Measurements from ENCODE around the gene MYH11.
"Not testable (repeated sequence)": the region's sequence is repeated elsewhere in the genome, so short reads cannot be mapped to it uniquely, and the experiment has no call there.

Gene MYH11

DNA sequence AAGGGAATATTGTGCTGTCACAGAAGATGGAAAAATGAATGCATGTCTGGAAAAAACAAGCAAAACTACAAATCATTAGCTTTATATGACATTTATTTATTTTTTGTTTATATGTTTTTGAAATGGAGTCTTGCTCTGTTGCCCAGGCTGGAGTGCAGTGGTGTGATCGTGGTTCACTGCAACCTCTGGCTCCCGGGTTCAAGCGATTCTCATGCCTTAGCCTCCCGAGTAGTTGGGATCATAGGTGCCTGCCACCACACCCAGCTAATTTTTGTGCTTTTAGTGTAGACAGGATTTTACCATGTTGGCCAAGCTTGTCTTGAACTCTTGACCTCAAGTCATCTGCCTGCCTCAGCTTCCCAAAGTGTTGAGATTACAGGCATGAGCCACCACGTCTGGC lies 198.3 kb downstream of the MYH11 start:
- no peak for DNase-seq

DNA sequence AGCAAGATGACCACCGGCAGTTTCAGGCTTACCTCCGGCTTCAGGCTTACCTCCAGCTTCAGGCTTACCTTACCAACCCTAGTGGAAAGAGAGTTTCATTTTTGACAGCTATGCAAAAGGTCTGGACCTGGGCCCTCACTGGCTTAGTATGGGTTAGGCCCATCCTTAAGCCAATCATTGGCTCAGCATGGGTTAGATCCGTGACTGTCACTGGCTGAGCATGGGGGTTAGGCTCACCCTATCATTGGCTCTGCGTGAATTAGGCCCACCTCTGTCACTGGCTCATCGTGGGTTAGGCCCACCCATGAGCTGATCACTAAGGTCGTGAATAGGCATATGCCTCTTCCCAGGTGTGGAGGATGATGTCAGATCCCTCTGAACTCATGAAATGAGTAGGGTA lies 198.7 kb downstream of the MYH11 start:
- no peak for DNase-seq

DNA sequence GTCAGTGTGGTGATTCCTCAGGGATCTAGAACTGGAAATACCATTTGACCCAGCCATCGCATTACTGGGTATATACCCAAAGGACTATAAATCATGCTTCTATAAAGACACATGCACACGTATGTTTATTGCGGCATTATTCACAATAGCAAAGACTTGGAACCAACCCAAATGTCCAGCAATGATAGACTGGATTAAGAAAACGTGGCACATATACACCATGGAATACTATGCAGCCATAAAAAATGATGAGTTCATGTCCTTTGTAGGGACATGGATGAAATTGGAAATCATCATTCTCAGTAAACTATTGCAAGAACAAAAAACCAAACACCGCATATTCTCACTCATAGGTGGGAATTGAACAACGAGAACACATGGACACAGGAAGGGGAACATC lies 201.3 kb downstream of the MYH11 start:
- not testable (repeated sequence) for DNase-seq

DNA sequence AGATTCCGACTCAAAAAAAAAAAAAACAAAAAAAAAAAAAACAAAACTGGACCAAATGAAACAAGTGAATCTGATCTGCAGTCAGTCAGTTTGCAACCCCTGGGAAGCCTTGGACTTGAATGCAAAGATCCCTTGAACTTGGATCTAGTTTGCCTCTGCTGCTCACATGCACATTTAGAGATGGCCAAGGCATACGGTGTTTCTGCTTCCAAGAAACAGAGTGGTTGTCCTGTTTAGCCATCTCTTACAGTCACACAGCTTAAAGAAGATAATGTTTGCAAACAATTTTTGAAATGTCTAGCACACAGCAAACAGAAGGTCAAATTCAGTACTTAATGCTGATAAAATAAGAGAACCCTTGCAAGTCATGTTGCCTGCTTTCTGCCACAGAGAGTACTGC lies 202.2 kb downstream of the MYH11 start:
- DNase-seq, result no peak

DNA sequence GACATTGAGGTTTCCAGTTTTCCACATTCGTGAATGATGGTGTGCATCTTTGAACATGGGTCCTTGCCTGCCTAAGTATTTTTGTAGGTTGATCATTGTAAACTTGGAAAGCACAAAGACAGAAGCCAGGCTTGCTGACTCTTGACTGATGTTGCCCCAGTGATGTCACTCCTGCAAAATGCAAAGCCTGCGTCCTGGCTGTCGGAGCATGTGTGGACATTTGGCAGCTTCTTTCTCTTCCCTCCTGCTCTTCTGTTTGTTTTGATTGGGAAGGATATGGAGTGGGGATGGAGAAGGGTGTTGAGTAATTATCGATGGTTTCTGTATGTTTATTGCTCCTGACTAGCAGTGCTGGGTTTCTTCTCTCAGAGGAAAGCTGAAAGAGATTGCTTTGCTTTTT lies 203.6 kb downstream of the MYH11 start:
- DNase-seq, result no peak
